Activated CD8-positive, alpha-beta T cell treated with anti-CD3 and anti-CD28 coated beads, Interleukin-2, amount 10 ng/mL, durations not matched to agents 7 days and 5 days (primary cell): ENCODE measurements around the gene CPLX4. TPM values are rescaled to one million over a fixed set of nuclear protein-coding genes. Genes with fewer than 3 reads are reported as not detected.
"Not testable (repeated sequence)": the region's sequence is repeated elsewhere in the genome, so short reads cannot be mapped to it uniquely, and the experiment has no call there.

Experiments used
- ATAC-seq: fragments of 150-1000 bp; cut with Tn5 transposase; one replicate; pipeline ENCODE4 v1.10.0; 2021; ENCODE audit warnings: moderate library complexity
- CTCF ChIA-PET: fragments of 350-600 bp; sonication (Branson Sonifier 250); formaldehyde crosslinking; loops from one replicate; lab custom pipeline; 2021; ENCODE audit warnings: antibody characterized with exemption; lab: Charles Lee
- POLR2A ChIA-PET: fragments of 350-600 bp; sonication (Branson Sonifier 250); formaldehyde crosslinking; loops from one replicate; lab custom pipeline; 2021; ENCODE audit warnings: antibody characterized with exemption; lab: Charles Lee
- DNase-seq: peaks from one replicate; pipeline ENCODE4 v3.0.0-alpha.2; 2020
- H3K27ac Mint-ChIP-seq: one replicate; pipeline ENCODE4 v1.8.0; 2021; ENCODE audit warnings: mild to moderate bottlenecking, mixed read lengths
- H3K27me3 Mint-ChIP-seq: one replicate; pipeline ENCODE4 v1.8.0; 2021; ENCODE audit warnings: low read depth, mixed read lengths
- H3K36me3 Mint-ChIP-seq: one replicate; pipeline ENCODE4 v1.8.0; 2021; ENCODE audit warnings: low read depth, mixed read lengths
- H3K4me1 Mint-ChIP-seq: one replicate; pipeline ENCODE4 v1.8.0; 2021; ENCODE audit warnings: low read depth, mixed read lengths
- H3K4me3 Mint-ChIP-seq: one replicate; pipeline ENCODE4 v1.8.0; 2021; ENCODE audit warnings: mild to moderate bottlenecking, mixed read lengths
- H3K9me3 Mint-ChIP-seq: one replicate; pipeline ENCODE4 v1.8.0; 2022; ENCODE audit warnings: mixed read lengths; ENCODE audit not compliant: insufficient read depth
- total RNA-seq, 2 experiments: library from RNA; stranded (reverse); gene quantifications; one replicate each; pipeline ENCODE4 v1.2.3, GENCODE V29; 2021

The CPLX4 gene
- total RNA-seq, 2 experiments from 2014 or later, result not detected

DNA sequence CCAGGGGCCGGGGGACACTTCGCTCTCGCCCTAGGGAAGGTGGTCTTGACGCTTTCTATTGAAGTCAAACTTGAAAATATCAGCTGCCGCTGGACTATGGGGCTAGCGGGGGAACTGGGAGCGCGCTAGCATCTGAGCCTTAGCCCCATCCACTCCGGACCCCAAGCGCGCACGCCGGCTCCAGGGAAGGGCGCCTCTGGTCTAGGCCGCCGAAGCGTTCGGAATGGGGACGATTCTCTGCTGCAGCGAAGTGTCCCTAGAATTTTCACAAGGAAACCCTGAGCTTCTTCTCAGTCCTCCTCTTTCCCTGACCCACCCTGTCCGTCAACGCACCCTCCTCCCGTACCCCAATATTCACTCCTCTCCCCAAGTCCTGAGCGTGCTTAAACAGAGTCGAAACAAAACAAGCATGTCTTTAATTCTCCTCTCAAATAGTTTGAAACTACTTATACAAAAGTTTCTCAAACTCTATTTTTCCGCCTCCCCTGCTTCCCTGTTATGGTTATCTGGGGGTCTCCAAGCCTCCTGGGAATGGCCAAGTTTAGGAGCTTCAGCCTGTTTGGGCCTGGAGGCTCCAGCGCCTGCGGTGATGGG lies 50.2 kb downstream of the CPLX4 start:
- ChIA-PET CTCF (interaction anchor here (1.1 to 2.5 kb wide), 4 partner anchors 30 to 183 kb away, joined by 3 to 8 read pairs (median 4); no protein-coding TSS in a partner anchor), POLR2A (no interaction called here)
- Mint-ChIP-seq H3K36me3 (no peaks in the 10 kb centered on the region), H3K4me1 (peaks cover 22% of the 10 kb centered on the region), H3K4me3 (no peak overlapping the region), H3K27me3 (peaks cover 76% of the 10 kb centered on the region), H3K9me3 (no peaks in the 10 kb centered on the region), H3K27ac (no peak overlapping the region)
- DNase-seq, result no peak
- no peak for ATAC-seq

DNA sequence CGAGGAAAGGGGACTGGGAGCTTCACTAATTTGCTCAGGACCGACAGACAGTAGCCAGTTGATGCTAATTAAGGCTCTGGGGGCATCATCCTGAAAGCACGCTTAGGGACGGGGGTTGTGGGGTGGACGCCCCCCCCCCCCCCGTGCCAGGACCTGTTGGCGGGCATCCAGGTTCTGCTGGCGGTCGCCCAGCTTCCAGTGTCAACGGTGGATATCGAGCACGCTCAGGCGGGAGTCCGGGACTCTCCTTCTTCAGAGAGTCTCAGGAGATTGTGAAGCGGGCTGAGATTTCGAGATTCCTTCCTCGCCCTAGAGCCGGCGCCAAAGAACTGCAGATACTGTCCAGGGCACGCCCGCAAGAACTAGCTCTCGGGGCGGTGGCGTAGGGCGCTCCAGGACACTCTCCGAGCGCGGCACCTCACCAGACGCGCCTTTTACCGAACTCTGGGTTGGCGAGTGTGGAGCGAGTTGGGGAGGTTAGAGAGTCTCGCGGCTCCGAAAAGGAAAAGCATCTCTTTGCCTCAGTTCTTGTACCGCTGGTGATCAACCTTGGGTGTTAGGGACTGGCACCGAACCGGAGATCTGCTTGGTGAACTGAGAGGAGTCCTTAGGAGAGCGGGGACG lies 50.8 kb downstream of the CPLX4 start:
- H3K27ac Mint-ChIP-seq, result no peak overlapping the region
- H3K4me3 Mint-ChIP-seq, result no peak overlapping the region
- no peak for ATAC-seq
- no peaks in the 10 kb centered on the region for H3K36me3 Mint-ChIP-seq
- peaks cover 82% of the 10 kb centered on the region for H3K27me3 Mint-ChIP-seq
- no peaks in the 10 kb centered on the region for H3K9me3 Mint-ChIP-seq
- H3K4me1 Mint-ChIP-seq, result peaks cover 22% of the 10 kb centered on the region
- DNase-seq, result no peak
- ChIA-PET POLR2A (no interaction called here), CTCF (interaction anchor here (1.1 kb wide), 1 partner anchor 136 kb away, joined by 3 read pairs; no protein-coding TSS in a partner anchor)

DNA sequence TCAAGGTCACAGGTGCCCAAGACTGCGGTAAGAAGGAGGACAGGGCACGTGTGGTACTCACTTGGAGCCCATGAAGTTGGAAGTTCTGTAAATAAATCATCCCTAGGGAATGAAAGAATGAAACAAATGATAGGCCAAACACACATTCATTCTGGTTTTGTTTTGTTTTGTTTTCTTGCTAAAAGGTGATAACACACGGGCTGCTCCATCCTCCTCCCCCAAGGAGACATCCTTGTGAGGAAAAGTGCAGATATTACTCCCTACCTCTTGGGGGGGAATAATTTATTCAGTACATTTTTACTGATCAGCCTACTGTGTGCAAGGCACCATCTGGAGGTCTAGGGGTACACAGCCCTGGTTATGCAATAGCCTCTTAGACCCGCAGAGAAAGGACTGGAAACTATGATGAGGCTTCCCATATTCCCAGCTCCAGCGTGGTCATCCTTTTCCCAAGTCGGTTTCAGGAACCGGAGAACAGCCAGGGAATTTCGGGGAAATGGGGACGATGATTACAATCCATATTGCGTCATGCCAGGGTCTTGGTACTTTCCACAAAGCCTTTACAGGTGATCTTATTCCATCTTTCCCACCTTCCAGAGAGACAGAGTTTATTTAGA lies 51.5 kb downstream of the CPLX4 start:
- no peaks in the 10 kb centered on the region for H3K36me3 Mint-ChIP-seq
- CTCF ChIA-PET, result interaction anchor here (1.1 to 1.8 kb wide), 3 partner anchors 8 to 137 kb away, joined by 3 to 5 read pairs (median 4); no protein-coding TSS in a partner anchor
- POLR2A ChIA-PET, result no interaction called here
- no peak overlapping the region for H3K27ac Mint-ChIP-seq
- H3K4me3 Mint-ChIP-seq, result no peak overlapping the region
- peaks cover 84% of the 10 kb centered on the region for H3K27me3 Mint-ChIP-seq
- ATAC-seq (no peak), DNase-seq (no peak)
- no peaks in the 10 kb centered on the region for H3K9me3 Mint-ChIP-seq
- H3K4me1 Mint-ChIP-seq, result peaks cover 21% of the 10 kb centered on the region

DNA sequence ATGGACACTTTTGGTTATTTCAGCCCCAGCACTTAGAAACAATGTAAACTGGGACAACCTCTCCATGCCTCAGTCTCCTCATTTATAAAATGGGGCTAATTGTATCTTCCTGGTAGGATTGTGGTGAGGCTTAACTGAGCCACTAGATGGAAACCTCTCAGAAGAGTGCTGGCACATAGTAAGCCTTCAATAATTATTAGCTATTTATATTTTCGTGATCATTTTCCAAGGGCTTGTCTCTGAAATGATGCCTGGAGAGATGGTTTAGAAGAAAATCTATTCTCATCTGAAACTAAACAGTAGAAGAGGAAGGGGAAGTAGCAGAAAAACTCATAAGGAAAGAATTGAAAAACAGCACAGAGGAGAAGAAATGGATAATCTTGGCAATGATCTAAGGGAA lies 52.0 kb downstream of the CPLX4 start:
- ATAC-seq, result no peak
- ChIA-PET POLR2A (no interaction called here), CTCF (interaction anchor here (1.6 to 1.8 kb wide), 2 partner anchors 9 to 13 kb away, joined by 4 to 5 read pairs; no protein-coding TSS in a partner anchor)
- H3K27me3 Mint-ChIP-seq, result peaks cover 81% of the 10 kb centered on the region
- no peaks in the 10 kb centered on the region for H3K36me3 Mint-ChIP-seq
- DNase-seq, result no peak
- H3K4me1 Mint-ChIP-seq, result peaks cover 18% of the 10 kb centered on the region
- H3K9me3 Mint-ChIP-seq, result no peaks in the 10 kb centered on the region
- H3K27ac Mint-ChIP-seq, result no peak overlapping the region
- no peak overlapping the region for H3K4me3 Mint-ChIP-seq

DNA sequence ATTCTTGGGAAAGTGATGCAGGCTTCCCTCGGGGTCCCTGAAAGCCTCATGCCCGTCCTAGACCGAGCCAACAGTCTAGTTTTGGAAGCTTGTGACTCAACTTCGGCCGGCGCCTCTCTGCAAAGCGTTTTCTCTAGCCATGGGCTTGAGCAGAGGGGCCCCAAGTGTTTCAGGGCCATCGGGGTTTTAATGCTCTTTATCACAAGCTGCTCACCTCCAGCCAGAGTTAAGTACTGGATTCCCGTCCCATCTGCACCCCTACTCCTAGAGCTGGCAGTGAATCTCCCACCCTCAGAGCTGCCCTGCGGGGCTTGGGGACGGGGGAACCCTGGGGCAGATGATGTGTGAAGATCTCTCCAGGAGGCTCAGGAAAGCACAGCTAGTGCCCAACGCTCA lies 52.5 kb downstream of the CPLX4 start:
- DNase-seq (no peak), ATAC-seq (no peak)
- H3K27ac Mint-ChIP-seq, result no peak overlapping the region
- peaks cover 80% of the 10 kb centered on the region for H3K27me3 Mint-ChIP-seq
- no peaks in the 10 kb centered on the region for H3K9me3 Mint-ChIP-seq
- POLR2A ChIA-PET, result no interaction called here
- peak overlapping the region; percentile 69 for H3K4me3 Mint-ChIP-seq
- CTCF ChIA-PET, result interaction anchor here (1.3 to 1.8 kb wide), 3 partner anchors 9 to 122 kb away, joined by 3 to 5 read pairs (median 4); no protein-coding TSS in a partner anchor
- peaks cover 18% of the 10 kb centered on the region for H3K4me1 Mint-ChIP-seq
- no peaks in the 10 kb centered on the region for H3K36me3 Mint-ChIP-seq

DNA sequence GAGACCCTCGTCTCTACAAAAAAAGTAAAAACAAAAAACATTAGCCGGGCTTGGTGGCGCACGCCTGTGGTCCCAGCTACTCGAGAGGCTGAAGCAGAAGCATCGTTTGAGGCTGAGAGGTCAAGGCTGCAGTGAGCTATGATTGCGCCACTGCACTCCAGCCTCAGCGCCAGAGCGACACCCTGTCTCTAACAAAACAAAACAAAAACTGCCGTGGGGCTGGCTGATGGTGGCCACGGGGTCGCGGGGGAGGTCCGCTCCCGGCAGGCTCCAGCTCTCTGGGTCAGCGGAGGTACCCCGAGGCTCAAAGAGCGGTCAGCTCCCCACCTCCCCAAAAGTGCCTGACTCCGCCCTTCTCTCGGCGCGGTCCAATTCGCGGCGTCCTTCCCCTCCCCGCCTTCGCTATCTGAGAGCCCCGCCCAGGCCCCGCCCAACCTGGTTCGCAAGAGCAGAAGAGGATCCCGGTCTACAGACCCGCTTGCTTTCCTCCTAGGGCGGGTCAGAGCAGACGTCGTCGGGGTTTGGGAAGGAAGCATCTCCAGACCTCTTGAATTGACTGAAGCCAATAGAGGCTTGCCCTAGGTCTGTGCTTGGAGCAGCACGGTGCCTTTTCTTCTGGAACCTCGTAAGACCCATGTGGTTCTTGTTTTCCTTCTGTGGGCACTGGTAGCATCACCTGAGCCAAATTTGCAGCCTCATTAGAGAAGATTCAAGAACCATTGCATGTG lies 53.0 kb downstream of the CPLX4 start:
- H3K4me1 Mint-ChIP-seq, result peaks cover 18% of the 10 kb centered on the region
- ChIA-PET CTCF (interaction anchor here (1.3 to 1.8 kb wide), 3 partner anchors 10 to 122 kb away, joined by 3 to 5 read pairs (median 4); no protein-coding TSS in a partner anchor), POLR2A (no interaction called here)
- H3K27me3 Mint-ChIP-seq, result peaks cover 76% of the 10 kb centered on the region
- no peaks in the 10 kb centered on the region for H3K9me3 Mint-ChIP-seq
- no peaks in the 10 kb centered on the region for H3K36me3 Mint-ChIP-seq
- DNase-seq, result peak; percentile 63
- no peak overlapping the region for H3K27ac Mint-ChIP-seq
- peak overlapping the region; percentile 69 for H3K4me3 Mint-ChIP-seq
- ATAC-seq, result peak; percentile 64

DNA sequence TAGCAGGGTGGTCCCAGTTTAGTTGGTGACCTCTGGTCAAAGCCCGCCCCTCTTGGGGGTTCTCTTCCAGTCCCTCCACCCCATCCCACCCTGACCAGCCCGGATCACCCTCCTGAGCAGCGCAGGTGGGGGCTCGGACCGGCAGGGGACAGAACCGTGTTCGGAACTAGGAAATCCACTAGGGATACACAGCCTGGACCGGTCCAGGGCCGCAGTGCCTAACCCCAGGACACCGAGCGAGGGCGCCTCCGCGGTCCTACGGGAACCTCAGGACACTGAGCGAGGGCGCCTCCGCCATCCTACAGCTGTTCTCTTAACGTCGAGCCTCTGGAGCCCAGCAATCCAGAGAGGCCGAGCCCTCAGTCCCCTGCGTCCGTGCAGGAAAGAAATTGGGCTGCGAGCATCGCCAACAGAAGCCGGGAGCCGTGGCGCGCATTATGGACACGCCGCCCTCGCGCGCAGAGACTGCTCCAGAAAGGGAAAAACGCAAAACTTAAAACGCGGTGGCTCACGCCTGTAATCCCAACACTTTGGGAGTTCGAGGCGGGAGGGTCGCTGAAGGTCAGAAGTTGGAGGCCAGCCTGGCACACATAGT lies 53.7 kb downstream of the CPLX4 start:
- H3K4me1 Mint-ChIP-seq, result peaks cover 17% of the 10 kb centered on the region
- H3K27me3 Mint-ChIP-seq, result peaks cover 74% of the 10 kb centered on the region
- ATAC-seq, result no peak
- H3K9me3 Mint-ChIP-seq, result no peaks in the 10 kb centered on the region
- ChIA-PET POLR2A (no interaction called here), CTCF (interaction anchor here (1.3 kb wide), 1 partner anchor 121 kb away, joined by 3 read pairs; no protein-coding TSS in a partner anchor)
- H3K36me3 Mint-ChIP-seq, result no peaks in the 10 kb centered on the region
- no peak for DNase-seq
- no peak overlapping the region for H3K27ac Mint-ChIP-seq
- H3K4me3 Mint-ChIP-seq, result peak overlapping the region; percentile 69

DNA sequence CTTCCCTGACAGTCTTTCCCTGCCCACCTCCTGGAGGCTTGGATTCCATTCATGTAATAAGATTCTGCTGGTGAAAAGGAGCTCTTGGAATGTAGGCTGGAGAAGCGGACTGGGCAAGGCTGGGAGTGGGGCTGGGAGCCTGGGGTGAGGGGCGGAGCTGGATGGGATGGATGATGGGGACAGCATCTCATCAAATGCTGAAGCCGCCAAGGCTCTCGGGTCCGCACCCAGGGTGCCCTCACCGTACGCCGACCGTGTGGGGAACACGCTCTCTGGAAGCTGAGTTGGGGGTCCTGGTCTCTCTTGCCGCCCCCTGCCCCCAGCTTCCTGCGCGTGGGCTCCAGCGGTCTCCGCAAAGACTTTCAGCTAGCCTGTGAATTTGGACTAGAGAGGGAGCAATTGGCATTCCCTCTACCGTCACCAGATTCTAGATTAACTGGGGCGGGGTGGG lies 54.3 kb downstream of the CPLX4 start:
- H3K36me3 Mint-ChIP-seq, result no peaks in the 10 kb centered on the region
- peaks cover 75% of the 10 kb centered on the region for H3K27me3 Mint-ChIP-seq
- H3K4me1 Mint-ChIP-seq, result peaks cover 12% of the 10 kb centered on the region
- no peak overlapping the region for H3K27ac Mint-ChIP-seq
- DNase-seq (no peak), ATAC-seq (no peak)
- POLR2A ChIA-PET, result no interaction called here
- no peak overlapping the region for H3K4me3 Mint-ChIP-seq
- no peaks in the 10 kb centered on the region for H3K9me3 Mint-ChIP-seq
- CTCF ChIA-PET, result no interaction called here

DNA sequence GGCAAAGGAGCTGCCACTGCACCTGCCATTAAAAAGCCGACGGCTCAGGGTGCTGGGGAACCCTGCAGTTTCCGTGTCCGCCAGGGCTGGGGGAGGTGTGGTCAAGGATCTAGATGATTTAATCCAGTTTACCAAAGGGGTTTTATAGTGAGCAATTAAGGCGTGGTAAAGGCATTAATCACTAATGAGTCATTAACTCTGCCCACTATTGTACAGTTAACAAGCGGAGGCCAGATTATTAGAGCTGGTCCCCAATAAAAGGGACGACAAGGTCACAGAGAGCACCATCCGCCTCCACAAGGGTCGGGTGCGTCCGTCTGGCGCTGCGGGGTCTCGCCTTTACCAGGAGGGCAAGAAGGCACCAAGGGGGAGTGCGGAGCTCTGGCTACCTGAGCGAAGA lies 54.8 kb downstream of the CPLX4 start:
- H3K4me3 Mint-ChIP-seq, result no peak overlapping the region
- H3K27me3 Mint-ChIP-seq, result peaks cover 77% of the 10 kb centered on the region
- ATAC-seq, result no peak
- H3K9me3 Mint-ChIP-seq, result no peaks in the 10 kb centered on the region
- no peak overlapping the region for H3K27ac Mint-ChIP-seq
- ChIA-PET CTCF (no interaction called here), POLR2A (no interaction called here)
- peaks cover 10% of the 10 kb centered on the region for H3K4me1 Mint-ChIP-seq
- DNase-seq, result no peak
- H3K36me3 Mint-ChIP-seq, result no peaks in the 10 kb centered on the region

DNA sequence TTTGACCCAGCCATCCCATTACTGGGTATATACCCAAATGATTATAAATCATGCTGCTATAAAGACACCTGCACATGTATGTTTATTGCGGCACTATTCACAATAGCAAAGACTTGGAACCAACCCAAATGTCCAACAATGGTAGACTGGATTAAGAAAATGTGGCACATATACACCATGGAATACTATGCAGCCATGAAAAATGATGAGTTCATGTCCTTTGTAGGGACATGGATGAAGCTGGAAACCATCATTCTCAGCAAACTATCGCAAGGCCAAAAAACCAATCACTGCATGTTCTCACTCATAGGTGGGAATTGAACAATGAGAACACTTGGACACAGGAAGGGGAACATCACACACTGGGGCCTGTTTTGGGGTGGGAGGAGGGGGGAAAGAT lies 56.2 kb downstream of the CPLX4 start:
- DNase-seq, H3K9me3 Mint-ChIP-seq, ATAC-seq, POLR2A ChIA-PET, H3K36me3 Mint-ChIP-seq, H3K4me3 Mint-ChIP-seq, H3K4me1 Mint-ChIP-seq, H3K27ac Mint-ChIP-seq, CTCF ChIA-PET: not testable (repeated sequence)
- peaks cover 66% of the 10 kb centered on the region for H3K27me3 Mint-ChIP-seq

DNA sequence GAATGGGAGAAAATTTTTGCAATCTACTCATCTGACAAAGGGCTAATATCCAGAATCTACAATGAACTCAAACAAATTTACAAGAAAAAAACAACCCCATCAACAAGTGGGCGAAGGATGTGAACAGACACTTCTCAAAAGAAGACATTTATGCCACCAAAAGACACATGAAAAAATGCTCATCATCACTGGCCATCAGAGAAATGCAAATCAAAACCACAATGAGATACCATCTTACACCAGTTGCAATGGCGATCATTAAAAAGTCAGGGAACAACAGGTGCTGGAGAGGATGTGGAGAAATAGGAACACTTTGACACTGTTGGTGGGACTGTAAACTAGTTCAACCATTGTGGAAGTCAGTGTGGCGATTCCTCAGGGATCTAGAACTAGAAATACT lies 56.6 kb downstream of the CPLX4 start:
- CTCF ChIA-PET, H3K4me1 Mint-ChIP-seq, ATAC-seq, H3K4me3 Mint-ChIP-seq, DNase-seq, H3K27ac Mint-ChIP-seq, H3K36me3 Mint-ChIP-seq, H3K9me3 Mint-ChIP-seq, POLR2A ChIA-PET: not testable (repeated sequence)
- H3K27me3 Mint-ChIP-seq, result peaks cover 62% of the 10 kb centered on the region
